Testis (tissue), 3 donors: Measurements from ENCODE around the gene KREMEN2. TPM values are rescaled to one million over a fixed set of nuclear protein-coding genes. Genes with fewer than 3 reads are reported as not detected.

Source experiments
- DNase-seq: peaks from one replicate; pipeline ENCODE4 v3.0.0-alpha.2; 2019
- H3K27ac ChIP-seq, 2 donors: fragments of 200-600 bp; sonication (generic); one replicate each; pipeline ENCODE4 v1.5.1; 2019
- H3K27me3 ChIP-seq: fragments of 200-600 bp; sonication (generic); one replicate; pipeline ENCODE4 v1.5.1; 2019
- H3K36me3 ChIP-seq: fragments of 200-600 bp; sonication (generic); one replicate; pipeline ENCODE4 v1.5.1; 2017; ENCODE audit warnings: low read depth; ENCODE audit errors: missing control alignments
- H3K4me1 ChIP-seq: fragments of 200-600 bp; sonication (generic); one replicate; pipeline ENCODE4 v1.5.1; 2019
- H3K4me3 ChIP-seq, 2 donors: fragments of 200-600 bp; sonication (generic); one replicate each; pipeline ENCODE4 v1.5.1; 2017 to 2019
- H3K9me3 ChIP-seq: fragments of 200-600 bp; sonication (generic); one replicate; pipeline ENCODE4 v1.5.1; 2017
- POLR2A ChIP-seq: fragments of 450-650 bp; IDR thresholded peaks from one replicate; pipeline ENCODE4 v1.6.1; 2017; ENCODE audit warnings: antibody characterized with exemption, mild to moderate bottlenecking, moderate library complexity
- WGBS, 2 donors: methylation state at CpG; one replicate each; pipeline ENCODE4 v1.1.5; 2018; 5-methylcytosine and 5-hydroxymethylcytosine counted together
- intact Hi-C: fragments of 100-400 bp; cut with DNase I; formaldehyde crosslinking; loops from one replicate; pipeline ENCODE4 v1.15.1; 2023; ENCODE audit warnings: low total_unique reads
- polyA plus RNA-seq: library from polyadenylated mRNA; stranded (reverse); fragments of 350-450 nt; fragmentation: Illumina TruSeq; extraction: RNeasy Lipid Tissue Mini Kit (QIAGEN cat#74804); gene quantifications from one replicate; pipeline ENCODE4 v1.2.3, GENCODE V29; 2014; ENCODE audit warnings: low read depth, low replicate concordance; ENCODE audit not compliant: insufficient read depth
- small RNA-seq, 2 donors: library from RNA; depleted of rRNA; stranded (forward); fragments of <200 nt; gene quantifications; one replicate each; pipeline ENCODE3, GENCODE V24; 2016
- total RNA-seq, 2 donors: library from RNA; depleted of rRNA; stranded (reverse); fragments of >200 nt; gene quantifications; one replicate each; pipeline ENCODE4 v1.2.3, GENCODE V29; 2016
- TF ChIP-seq, protein P1 (sequence below), 3 experiments: fragments of 450-650 bp in 2 of 3; fragments of 200-600 bp in 1 of 3; sonication (generic) in 1 of 3; IDR thresholded peaks; one replicate each; pipeline ENCODE4 v1.5.1; 2016 to 2019; ENCODE audit warnings: antibody characterized with exemption in 3 of 3, mild to moderate bottlenecking in 2 of 3, moderate library complexity in 1 of 3

The KREMEN2 gene
- total and polyA plus RNA-seq, 3 donors from 2014 or later, result 0.86 to 1.7 (median 1.7) TPM

GRCh38 chr16:3017344-3017743, 53.3 kb downstream of the KREMEN2 start:
- Histone ChIP-seq H3K4me1 (peaks cover 22% of the 10 kb centered on the region), H3K27ac (no peak overlapping the region), H3K36me3 (no peaks in the 10 kb centered on the region), H3K27me3 (no peaks in the 10 kb centered on the region), H3K4me3 (peak overlapping the region in 1 of 2 donors; percentile 43), H3K9me3 (no peaks in the 10 kb centered on the region)
- intact Hi-C loops, result no loop called here
- 46 to 58% methylated on average over 8 to 20 of the region's 20 CpGs for WGBS, 2 donors
- DNase-seq, result no peak
- TF ChIP-seq POLR2A, result no peak
- TF ChIP-seq, protein P1, sequence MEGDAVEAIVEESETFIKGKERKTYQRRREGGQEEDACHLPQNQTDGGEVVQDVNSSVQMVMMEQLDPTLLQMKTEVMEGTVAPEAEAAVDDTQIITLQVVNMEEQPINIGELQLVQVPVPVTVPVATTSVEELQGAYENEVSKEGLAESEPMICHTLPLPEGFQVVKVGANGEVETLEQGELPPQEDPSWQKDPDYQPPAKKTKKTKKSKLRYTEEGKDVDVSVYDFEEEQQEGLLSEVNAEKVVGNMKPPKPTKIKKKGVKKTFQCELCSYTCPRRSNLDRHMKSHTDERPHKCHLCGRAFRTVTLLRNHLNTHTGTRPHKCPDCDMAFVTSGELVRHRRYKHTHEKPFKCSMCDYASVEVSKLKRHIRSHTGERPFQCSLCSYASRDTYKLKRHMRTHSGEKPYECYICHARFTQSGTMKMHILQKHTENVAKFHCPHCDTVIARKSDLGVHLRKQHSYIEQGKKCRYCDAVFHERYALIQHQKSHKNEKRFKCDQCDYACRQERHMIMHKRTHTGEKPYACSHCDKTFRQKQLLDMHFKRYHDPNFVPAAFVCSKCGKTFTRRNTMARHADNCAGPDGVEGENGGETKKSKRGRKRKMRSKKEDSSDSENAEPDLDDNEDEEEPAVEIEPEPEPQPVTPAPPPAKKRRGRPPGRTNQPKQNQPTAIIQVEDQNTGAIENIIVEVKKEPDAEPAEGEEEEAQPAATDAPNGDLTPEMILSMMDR (IDR thresholded peaks at IDR 0.05), result no peak

Small RNA genes within 50 kb of the gene (small RNA-seq; reads per million reads assigned to genes)
- gene LINC00514, result 0 reads per million in 2 donors

Other genes starting within 250 kb of the KREMEN2 start
- gene PRSS27, start 244.1 kb upstream of the KREMEN2 start, total RNA-seq, result 1 to 10 TPM; 6.4 to 6.7 TPM
- gene PRSS27, start 244.1 kb upstream of the KREMEN2 start, polyA plus RNA-seq, result 4.3 TPM
- gene SRRM2, start 211.6 kb upstream of the KREMEN2 start, total RNA-seq, result 100 to 1,000 TPM; 446 to 738 TPM
- gene SRRM2, start 211.6 kb upstream of the KREMEN2 start, polyA plus RNA-seq, result 526 TPM
- 100 to 1,000 TPM; 377 to 381 TPM for gene ELOB, start 187.0 kb upstream of the KREMEN2 start, total RNA-seq
- gene ELOB, start 187.0 kb upstream of the KREMEN2 start, polyA plus RNA-seq, result 582 TPM
- gene PRSS33, start 176.7 kb upstream of the KREMEN2 start, total RNA-seq, result under 1 TPM in 1 of 2 donors, not detected in 1; 0.93 TPM
- gene PRSS33, start 176.7 kb upstream of the KREMEN2 start, polyA plus RNA-seq, result 4.4 TPM
- 1 to 10 TPM in 1 of 2 donors, under 1 TPM in 1; 0.43 to 2.1 TPM for gene PRSS41, start 165.8 kb upstream of the KREMEN2 start, total RNA-seq
- 0.88 TPM for gene PRSS41, start 165.8 kb upstream of the KREMEN2 start, polyA plus RNA-seq
- gene PRSS21, start 147.0 kb upstream of the KREMEN2 start, total RNA-seq, result 100 to 1,000 TPM in 1 of 2 donors, 10 to 100 TPM in 1; 62.5 to 130 TPM
- 153 TPM for gene PRSS21, start 147.0 kb upstream of the KREMEN2 start, polyA plus RNA-seq
- 1 to 10 TPM; 1.7 to 3.5 TPM for gene ZG16B, start 134.0 kb upstream of the KREMEN2 start, total RNA-seq
- gene ZG16B, start 134.0 kb upstream of the KREMEN2 start, polyA plus RNA-seq, result 1.8 TPM
- gene PRSS22, start 106.1 kb upstream of the KREMEN2 start, total RNA-seq, result not detected
- 0.38 TPM for gene PRSS22, start 106.1 kb upstream of the KREMEN2 start, polyA plus RNA-seq
- gene FLYWCH2, start 81.1 kb upstream of the KREMEN2 start, total RNA-seq, result 10 to 100 TPM; 96.1 to 96.5 TPM
- 42.3 TPM for gene FLYWCH2, start 81.1 kb upstream of the KREMEN2 start, polyA plus RNA-seq
- gene FLYWCH1, start 52.3 kb upstream of the KREMEN2 start, total RNA-seq, result 10 to 100 TPM; 26.7 to 31.0 TPM
- 12.5 TPM for gene FLYWCH1, start 52.3 kb upstream of the KREMEN2 start, polyA plus RNA-seq
- 1 to 10 TPM; 6.4 to 7.1 TPM for gene PAQR4, start 5.1 kb downstream of the KREMEN2 start, total RNA-seq
- gene PAQR4, start 5.1 kb downstream of the KREMEN2 start, polyA plus RNA-seq, result 6.2 TPM
- gene PKMYT1, start 16.2 kb downstream of the KREMEN2 start, total RNA-seq, result 100 to 1,000 TPM in 1 of 2 donors, 10 to 100 TPM in 1; 76.4 to 146 TPM
- gene PKMYT1, start 16.2 kb downstream of the KREMEN2 start, polyA plus RNA-seq, result 119 TPM
- under 1 TPM; 0.37 to 0.39 TPM for gene CLDN9, start 48.6 kb downstream of the KREMEN2 start, total RNA-seq
- 0.34 TPM for gene CLDN9, start 48.6 kb downstream of the KREMEN2 start, polyA plus RNA-seq
- gene CLDN6, start 53.9 kb downstream of the KREMEN2 start, total RNA-seq, result under 1 TPM; 0.55 to 0.74 TPM
- 0.70 TPM for gene CLDN6, start 53.9 kb downstream of the KREMEN2 start, polyA plus RNA-seq
- 10 to 100 TPM; 16.8 to 33.4 TPM for gene TNFRSF12A, start 56.1 kb downstream of the KREMEN2 start, total RNA-seq
- gene TNFRSF12A, start 56.1 kb downstream of the KREMEN2 start, polyA plus RNA-seq, result 12.8 TPM
- gene HCFC1R1, start 59.7 kb downstream of the KREMEN2 start, total RNA-seq, result 10 to 100 TPM; 30.2 to 39.4 TPM
- 94.5 TPM for gene HCFC1R1, start 59.7 kb downstream of the KREMEN2 start, polyA plus RNA-seq
- 10 to 100 TPM; 17.3 to 27.3 TPM for gene THOC6, start 59.8 kb downstream of the KREMEN2 start, total RNA-seq
- gene THOC6, start 59.8 kb downstream of the KREMEN2 start, polyA plus RNA-seq, result 19.6 TPM
- gene BICDL2, start 72.7 kb downstream of the KREMEN2 start, total RNA-seq, result 1 to 10 TPM in 1 of 2 donors, under 1 TPM in 1; 0.37 to 1.3 TPM
- gene BICDL2, start 72.7 kb downstream of the KREMEN2 start, polyA plus RNA-seq, result 0.29 TPM
- gene MMP25, start 82.3 kb downstream of the KREMEN2 start, total RNA-seq, result 1 to 10 TPM in 1 of 2 donors, under 1 TPM in 1; 0.62 to 1.5 TPM
- 0.53 TPM for gene MMP25, start 82.3 kb downstream of the KREMEN2 start, polyA plus RNA-seq
- 10 to 100 TPM; 27.1 to 33.0 TPM for gene IL32, start 101.4 kb downstream of the KREMEN2 start, total RNA-seq
- gene IL32, start 101.4 kb downstream of the KREMEN2 start, polyA plus RNA-seq, result 62.2 TPM
- under 1 TPM; 0.79 to 0.93 TPM for gene ZSCAN10, start 135.0 kb downstream of the KREMEN2 start, total RNA-seq
- gene ZSCAN10, start 135.0 kb downstream of the KREMEN2 start, polyA plus RNA-seq, result 0.91 TPM
- gene ZNF205, start 148.3 kb downstream of the KREMEN2 start, total RNA-seq, result 10 to 100 TPM in 1 of 2 donors, 1 to 10 TPM in 1; 9.8 to 19.4 TPM
- gene ZNF205, start 148.3 kb downstream of the KREMEN2 start, polyA plus RNA-seq, result 5.5 TPM
- 10 to 100 TPM; 43.1 to 57.3 TPM for gene ZNF213, start 170.8 kb downstream of the KREMEN2 start, total RNA-seq
- 46.8 TPM for gene ZNF213, start 170.8 kb downstream of the KREMEN2 start, polyA plus RNA-seq
- gene OR1F1, start 223.9 kb downstream of the KREMEN2 start, total RNA-seq, result not detected
- not detected for gene OR1F1, start 223.9 kb downstream of the KREMEN2 start, polyA plus RNA-seq